B cell (primary cell): ENCODE data around the gene ATP6V0A1.

ENCODE experiments used
- CTCF ChIP-seq: fragments of 200-600 bp; IDR thresholded peaks from one replicate; pipeline ENCODE4 v1.8.0; 2022; ENCODE audit warnings: antibody characterized with exemption, mild to moderate bottlenecking
- EZH2 ChIP-seq: IDR thresholded peaks from 2 replicates; pipeline ENCODE4 v1.6.1; 2012; ENCODE audit warnings: borderline replicate concordance, low read depth, mild to moderate bottlenecking, moderate library complexity, low read length; ENCODE audit not compliant: insufficient read depth, poor library complexity, severe bottlenecking

GRCh38 chr17:42429726-42430447 lies 28.8 kb upstream of the ATP6V0A1 start:
- no peak for TF ChIP-seq EZH2
- no peak for TF ChIP-seq CTCF
